Tibial artery (tissue), 4 donors: ENCODE results near the gene CCNY.
A peak's percentile ranks its signal among the peaks of the same experiment; 100 is the strongest.
"Not testable (repeated sequence)": the region's sequence is repeated elsewhere in the genome, so short reads cannot be mapped to it uniquely, and the experiment has no call there.

ENCODE experiments used
- DNase-seq, 2 donors: peaks; one replicate each; pipeline ENCODE4 v3.0.0-alpha.2; 2019
- H3K27ac ChIP-seq, 2 donors: fragments of 200-600 bp; sonication (generic) in 1 of 2; 1 replicate in 1 of 2; 2 replicates in 1 of 2; pipeline ENCODE4 v1.5.1; 2018 to 2019; ENCODE audit warnings: mild to moderate bottlenecking in 1 of 2
- H3K27me3 ChIP-seq, 2 donors: fragments of 200-600 bp; sonication (generic) in 1 of 2; one replicate each; pipeline versions ENCODE4 v1.5.1 to v1.6.0; 2016 to 2019
- H3K36me3 ChIP-seq, 3 donors: fragments of 200-600 bp; sonication (generic) in 2 of 3; one replicate each; pipeline ENCODE4 v1.5.1; 2016 to 2019; ENCODE audit warnings: mild to moderate bottlenecking in 2 of 3
- H3K4me1 ChIP-seq, 4 donors: fragments of 200-600 bp; sonication (generic) in 2 of 4; 1 replicate in 3 of 4; 2 replicates in 1 of 4; pipeline ENCODE4 v1.5.1; 2016 to 2019
- H3K4me3 ChIP-seq, 2 donors: fragments of 200-600 bp; sonication (generic) in 1 of 2; 1 replicate in 1 of 2; 2 replicates in 1 of 2; pipeline ENCODE4 v1.5.1; 2018 to 2019; ENCODE audit warnings: mild to moderate bottlenecking in 2 of 2
- H3K9me3 ChIP-seq, 3 donors: fragments of 200-600 bp; sonication (generic) in 1 of 3; one replicate each; pipeline ENCODE4 v1.5.1; 2016 to 2019
- CTCF ChIP-seq, 2 experiments: fragments of 200-600 bp in 1 of 2; fragments of 450-650 bp in 1 of 2; IDR thresholded peaks; one replicate each; pipeline ENCODE4 v1.5.1; 2017 to 2019; ENCODE audit warnings: antibody characterized with exemption in 2 of 2, mild to moderate bottlenecking in 1 of 2, moderate library complexity in 1 of 2
- intact Hi-C: fragments of 100-400 bp; cut with DNase I; formaldehyde crosslinking; loops from one replicate; pipeline ENCODE4 v1.15.0; 2023; ENCODE audit warnings: low total_unique reads

Gene CCNY

GRCh38 chr10:35397953-35398352, 61.6 kb downstream of the CCNY start:
- Histone ChIP-seq H3K36me3 (no peaks in the 10 kb centered on the region), H3K9me3 (no peaks in the 10 kb centered on the region), H3K27me3 (no peaks in the 10 kb centered on the region), H3K4me3 (no peak overlapping the region), H3K4me1 (peaks cover 0 to 81% (median 36%) of the 10 kb centered on the region in 4 donors), H3K27ac (no peak overlapping the region)
- TF ChIP-seq CTCF (IDR thresholded peaks at IDR 0.05), result no peak
- intact Hi-C loops, result no loop called here
- no peak for DNase-seq

- Histone ChIP-seq H3K27ac (no peak overlapping the region), H3K36me3 (no peaks in the 10 kb centered on the region), H3K9me3 (no peaks in the 10 kb centered on the region), H3K4me3 (no peak overlapping the region), H3K4me1 (peaks cover 0 to 81% (median 34%) of the 10 kb centered on the region in 4 donors), H3K27me3 (no peaks in the 10 kb centered on the region)
- TF ChIP-seq CTCF (IDR thresholded peaks at IDR 0.05), result no peak
- no peak for DNase-seq
- intact Hi-C loops, result no loop called here
Measured at GRCh38 chr10:35398355-35398754, 62.0 kb downstream of the CCNY start.

- Histone ChIP-seq H3K4me1 (peaks cover 0 to 80% (median 31%) of the 10 kb centered on the region in 4 donors), H3K27me3 (no peaks in the 10 kb centered on the region), H3K9me3 (no peaks in the 10 kb centered on the region), H3K27ac (no peak overlapping the region), H3K4me3 (no peak overlapping the region), H3K36me3 (no peaks in the 10 kb centered on the region)
- DNase-seq, result no peak
- intact Hi-C loops, result no loop called here
- TF ChIP-seq CTCF (IDR thresholded peaks at IDR 0.05), result no peak
Measured at GRCh38 chr10:35398908-35399307, 62.6 kb downstream of the CCNY start.

- peaks cover 0 to 77% (median 31%) of the 10 kb centered on the region in 4 donors for H3K4me1 ChIP-seq
Measured at GRCh38 chr10:35399414-35400009, 63.2 kb downstream of the CCNY start.

GRCh38 chr10:35400595-35401268, 64.4 kb downstream of the CCNY start:
- no peak for DNase-seq
- no peaks in the 10 kb centered on the region for H3K27me3 ChIP-seq
- H3K27ac ChIP-seq, result peak overlapping the region; percentile 33 to 39
- H3K4me3 ChIP-seq, result no peak overlapping the region
- intact Hi-C loops, result loop anchor here (10.0 kb wide), 1 partner anchor 66 kb away; the partner anchor contains the start of gene CCNY
- no peaks in the 10 kb centered on the region for H3K36me3 ChIP-seq
- no peak for TF ChIP-seq CTCF (IDR thresholded peaks at IDR 0.05)
- H3K4me1 ChIP-seq, result peaks cover 0 to 65% (median 29%) of the 10 kb centered on the region in 4 donors
- no peaks in the 10 kb centered on the region for H3K9me3 ChIP-seq

More at GRCh38 chr10:35399414-35400009, 63.2 kb downstream of the CCNY start:
- intact Hi-C loops, result loop anchor here (10.0 kb wide), 1 partner anchor 65 kb away; the partner anchor contains the start of gene CCNY
- no peaks in the 10 kb centered on the region for H3K27me3 ChIP-seq
- no peaks in the 10 kb centered on the region for H3K36me3 ChIP-seq
- H3K4me3 ChIP-seq, result no peak overlapping the region
- no peak overlapping the region for H3K27ac ChIP-seq
- no peak for TF ChIP-seq CTCF (IDR thresholded peaks at IDR 0.05)
- DNase-seq, result no peak
- no peaks in the 10 kb centered on the region for H3K9me3 ChIP-seq

- peaks cover 0 to 41% (median 19%) of the 10 kb centered on the region in 4 donors for H3K4me1 ChIP-seq
- DNase-seq, H3K36me3 ChIP-seq, H3K9me3 ChIP-seq, H3K4me3 ChIP-seq, H3K27me3 ChIP-seq, H3K27ac ChIP-seq: not testable (repeated sequence)
- intact Hi-C loops, result loop anchor here (10.0 kb wide), 1 partner anchor 69 kb away; the partner anchor contains the start of gene CCNY
Measured at GRCh38 chr10:35403491-35403890, 67.2 kb downstream of the CCNY start.

- H3K27me3 ChIP-seq, H3K36me3 ChIP-seq, H3K9me3 ChIP-seq, H3K4me3 ChIP-seq, H3K27ac ChIP-seq: not testable (repeated sequence)
- peaks cover 0 to 41% (median 21%) of the 10 kb centered on the region in 4 donors for H3K4me1 ChIP-seq
- intact Hi-C loops, result loop anchor here (10.0 kb wide), 1 partner anchor 69 kb away; the partner anchor contains the start of gene CCNY
- peak; percentile 65 to 74 for DNase-seq
Measured at GRCh38 chr10:35404077-35404476, 67.8 kb downstream of the CCNY start.

- intact Hi-C loops, result loop anchor here (10.0 kb wide), 1 partner anchor 71 kb away; the partner anchor contains the start of gene CCNY
- not testable (repeated sequence) for H3K9me3 ChIP-seq, DNase-seq, H3K36me3 ChIP-seq, H3K27ac ChIP-seq, H3K4me3 ChIP-seq, H3K27me3 ChIP-seq
- peaks cover 0 to 38% (median 21%) of the 10 kb centered on the region in 4 donors for H3K4me1 ChIP-seq
Measured at GRCh38 chr10:35406003-35406630, 69.8 kb downstream of the CCNY start.
